HepG2 (cell line): ENCODE measurements around the gene FAT1. TPM values are rescaled to one million over a fixed set of nuclear protein-coding genes. Genes with fewer than 3 reads are reported as not detected.
A peak's percentile ranks its signal among the peaks of the same experiment; 100 is the strongest.

ENCODE experiments used
- CAMTA2 ChIP-seq: sonication (generic); formaldehyde crosslinking; IDR thresholded peaks from 2 replicates; pipeline ENCODE4 v1.4.0; 2020; ENCODE audit warnings: mild to moderate bottlenecking, missing genetic modification reagents, borderline replicate concordance
- FOXA3 ChIP-seq: IDR thresholded peaks from 2 replicates; pipeline ENCODE4 v1.6.1; 2016; ENCODE audit warnings: missing genetic modification reagents, missing compliant biosample characterization
- FOXO1 ChIP-seq: sonication (generic); formaldehyde crosslinking; IDR thresholded peaks from 2 replicates; pipeline ENCODE4 v1.4.0; 2020; ENCODE audit warnings: missing genetic modification reagents
- ISL2 ChIP-seq: sonication (generic); formaldehyde crosslinking; IDR thresholded peaks from 2 replicates; pipeline ENCODE4 v1.5.0; 2020; ENCODE audit warnings: missing genetic modification reagents
- KAT8 ChIP-seq: IDR thresholded peaks from 2 replicates; pipeline ENCODE4 v1.6.1; 2016; ENCODE audit warnings: missing genetic modification reagents, missing compliant biosample characterization
- MTF2 ChIP-seq: sonication (generic); formaldehyde crosslinking; IDR thresholded peaks from 2 replicates; pipeline ENCODE4 v1.5.0; 2020; ENCODE audit warnings: missing genetic modification reagents, borderline replicate concordance
- NAIF1 ChIP-seq: sonication (generic); formaldehyde crosslinking; IDR thresholded peaks from 2 replicates; pipeline ENCODE4 v1.5.0; 2020; ENCODE audit warnings: mild to moderate bottlenecking, missing genetic modification reagents, borderline replicate concordance
- NBN ChIP-seq: fragments of 450-650 bp; conservative IDR thresholded peaks from 2 replicates; pipeline ENCODE4 v1.6.1; 2017
- PHF21A ChIP-seq: sonication (generic); formaldehyde crosslinking; IDR thresholded peaks from 2 replicates; pipeline ENCODE4 v1.5.0; 2020; ENCODE audit warnings: mild to moderate bottlenecking, missing genetic modification reagents
- PHF8 ChIP-seq: sonication (generic); formaldehyde crosslinking; IDR thresholded peaks from 2 replicates; pipeline ENCODE4 v1.5.0; 2020; ENCODE audit warnings: missing genetic modification reagents
- POLR2G ChIP-seq: fragments of 200-400 bp; formaldehyde crosslinking; IDR thresholded peaks from 2 replicates; pipeline ENCODE4 v1.6.1; 2018; ENCODE audit warnings: mild to moderate bottlenecking, low read depth, low read length, moderate library complexity
- RBFOX2 ChIP-seq: fragments of 200-400 bp; formaldehyde crosslinking; IDR thresholded peaks from 2 replicates; pipeline ENCODE4 v1.6.1; 2017; ENCODE audit warnings: low read depth, mild to moderate bottlenecking, low read length
- SRF ChIP-seq: IDR thresholded peaks from 2 replicates; pipeline ENCODE4 v1.6.1; 2011; ENCODE audit warnings: mild to moderate bottlenecking, low read depth, low read length, moderate library complexity
- TEAD3 ChIP-seq: optimal IDR thresholded peaks from 2 replicates; pipeline ENCODE3; 2016; ENCODE audit warnings: borderline replicate concordance
- ZMYM4 ChIP-seq: sonication (generic); formaldehyde crosslinking; IDR thresholded peaks from 2 replicates; pipeline ENCODE4 v1.8.1; 2023; ENCODE audit warnings: mild to moderate bottlenecking, missing genetic modification reagents
- ZNF296 ChIP-seq: sonication (generic); formaldehyde crosslinking; conservative IDR thresholded peaks from 2 replicates; pipeline ENCODE4 v1.5.0; 2020; ENCODE audit warnings: mild to moderate bottlenecking, missing genetic modification reagents
- polyA plus RNA-seq, 8 experiments: library from polyadenylated mRNA; depleted of rRNA in 3 of 8; stranded (reverse) in 7 of 8; unstranded in 1 of 8; fragments of >200 nt; fragmentation: Illumina TruSeq in 4 of 8; extraction: Trizol in 4 of 8; gene quantifications; 2 replicates each; pipeline versions ENCODE4 v1.2.1 to v1.2.3, GENCODE V29; 2011 to 2016; ENCODE audit warnings: low read depth in 4 of 8, missing spikeins in 1 of 8, mixed read lengths in 1 of 8; ENCODE audit not compliant: insufficient read depth in 1 of 8
- total RNA-seq, 5 experiments: library from RNA; depleted of rRNA; stranded (reverse); fragments of >200 nt; fragmentation: Illumina TruSeq; extraction: Trizol; gene quantifications; 2 replicates each; pipeline ENCODE4 v1.2.3, GENCODE V29; 2016; ENCODE audit warnings: low read depth in 1 of 5
- TF ChIP-seq, protein P1 (sequence below): sonication (generic); formaldehyde crosslinking; IDR thresholded peaks from 2 replicates; pipeline ENCODE4 v1.4.0; 2020; ENCODE audit warnings: missing genetic modification reagents
- TF ChIP-seq, protein P2 (sequence below): sonication (generic); formaldehyde crosslinking; IDR thresholded peaks from 2 replicates; pipeline ENCODE4 v1.8.1; 2022; ENCODE audit warnings: mild to moderate bottlenecking, missing genetic modification reagents
- TF ChIP-seq, protein P3 (sequence below): sonication (generic); formaldehyde crosslinking; IDR thresholded peaks from 2 replicates; pipeline ENCODE4 v1.4.0; 2020; ENCODE audit warnings: missing genetic modification reagents
- TF ChIP-seq, protein P4 (sequence below): sonication (generic); formaldehyde crosslinking; IDR thresholded peaks from 2 replicates; pipeline ENCODE4 v1.5.1; 2020; ENCODE audit warnings: missing genetic modification reagents, mild to moderate bottlenecking, borderline replicate concordance
- TF ChIP-seq, protein P5 (sequence below): IDR thresholded peaks from 2 replicates; pipeline ENCODE4 v1.6.1; 2012; ENCODE audit warnings: inconsistent platforms

The FAT1 gene
- total and polyA plus RNA-seq, 2 of the 13 experiments (the other 11 are each of a cell fraction or from before 2014, with no cell fraction given), result 185 to 216 TPM

DNA sequence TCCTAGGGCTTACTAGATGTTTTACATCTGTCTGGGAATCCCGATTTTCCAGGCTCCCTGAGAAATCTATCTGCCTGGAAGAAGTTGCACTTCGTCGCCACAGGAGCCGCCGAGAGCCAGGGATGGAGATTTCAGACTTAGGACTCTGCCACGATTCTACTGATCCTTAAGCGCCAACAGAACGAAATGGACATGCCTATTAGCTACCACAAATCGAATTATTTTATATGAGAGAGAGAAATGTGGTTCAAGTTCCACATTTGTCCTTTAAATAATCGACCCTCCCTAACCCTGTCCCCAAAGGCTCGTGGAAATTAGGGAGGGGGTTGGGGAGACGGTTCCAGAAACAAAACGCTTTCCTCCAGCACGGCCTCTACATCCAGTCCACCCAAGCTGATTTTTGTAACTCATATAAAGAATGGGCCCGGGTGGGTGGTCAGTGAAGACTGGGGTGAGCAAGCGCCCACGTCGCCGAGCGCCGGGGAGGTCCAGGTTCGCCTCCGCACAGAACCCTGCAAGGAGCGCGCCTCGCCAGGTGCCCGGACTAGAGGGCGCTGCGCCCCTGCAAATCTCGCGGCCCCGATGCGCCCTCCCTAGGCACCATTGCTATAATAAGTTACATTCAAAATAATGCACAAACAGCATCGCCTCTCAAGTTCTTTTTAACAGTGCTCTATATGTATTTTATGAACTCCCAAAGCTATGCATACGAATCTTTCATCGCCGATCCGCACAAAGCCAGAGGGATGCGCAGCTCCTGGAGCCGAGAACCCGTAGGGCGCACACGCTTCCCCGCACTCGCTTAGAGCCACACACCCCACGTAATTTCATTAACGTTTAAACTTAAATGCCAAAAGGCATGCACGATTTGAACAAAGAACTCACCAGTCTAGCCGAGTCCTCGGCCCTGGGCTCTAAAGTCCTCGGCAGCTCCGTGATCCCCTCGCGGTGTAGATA is 2.1 kb upstream of the FAT1 start (continued):
- TF ChIP-seq, protein P1, sequence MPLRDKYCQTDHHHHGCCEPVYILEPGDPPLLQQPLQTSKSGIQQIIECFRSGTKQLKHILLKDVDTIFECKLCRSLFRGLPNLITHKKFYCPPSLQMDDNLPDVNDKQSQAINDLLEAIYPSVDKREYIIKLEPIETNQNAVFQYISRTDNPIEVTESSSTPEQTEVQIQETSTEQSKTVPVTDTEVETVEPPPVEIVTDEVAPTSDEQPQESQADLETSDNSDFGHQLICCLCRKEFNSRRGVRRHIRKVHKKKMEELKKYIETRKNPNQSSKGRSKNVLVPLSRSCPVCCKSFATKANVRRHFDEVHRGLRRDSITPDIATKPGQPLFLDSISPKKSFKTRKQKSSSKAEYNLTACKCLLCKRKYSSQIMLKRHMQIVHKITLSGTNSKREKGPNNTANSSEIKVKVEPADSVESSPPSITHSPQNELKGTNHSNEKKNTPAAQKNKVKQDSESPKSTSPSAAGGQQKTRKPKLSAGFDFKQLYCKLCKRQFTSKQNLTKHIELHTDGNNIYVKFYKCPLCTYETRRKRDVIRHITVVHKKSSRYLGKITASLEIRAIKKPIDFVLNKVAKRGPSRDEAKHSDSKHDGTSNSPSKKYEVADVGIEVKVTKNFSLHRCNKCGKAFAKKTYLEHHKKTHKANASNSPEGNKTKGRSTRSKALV (CRISPR knock-in tag), result peak; percentile 88; the same call in 1 of the 2 replicates
- TF ChIP-seq RBFOX2, result 0 out of 2 replicates have a peak, but pooled peaks have one; percentile 32
- TF ChIP-seq TEAD3 (CRISPR knock-in tag), result peak; percentile 54
- TF ChIP-seq SRF, result no peak
- TF ChIP-seq FOXA3, result 0 out of 2 replicates have a peak, but pooled peaks have one; percentile 7
- TF ChIP-seq CAMTA2 (CRISPR knock-in tag), result no peak
- no peak for TF ChIP-seq POLR2G
- 0 out of 2 replicates have a peak, but pooled peaks have one; percentile 25 for TF ChIP-seq MTF2 (CRISPR knock-in tag)
- peak; percentile 22; the same call in 1 of the 2 replicates for TF ChIP-seq FOXO1 (CRISPR knock-in tag)
- 0 out of 2 replicates have a peak, but pooled peaks have one; percentile 36 for TF ChIP-seq ZMYM4 (CRISPR knock-in tag)
- TF ChIP-seq KAT8 (CRISPR knock-in tag), result peak; percentile 17; the same call in 1 of the 2 replicates
- TF ChIP-seq NBN, result no peak
- TF ChIP-seq NAIF1 (CRISPR knock-in tag), result peak; percentile 54; the same call in 1 of the 2 replicates
- TF ChIP-seq, protein P2, sequence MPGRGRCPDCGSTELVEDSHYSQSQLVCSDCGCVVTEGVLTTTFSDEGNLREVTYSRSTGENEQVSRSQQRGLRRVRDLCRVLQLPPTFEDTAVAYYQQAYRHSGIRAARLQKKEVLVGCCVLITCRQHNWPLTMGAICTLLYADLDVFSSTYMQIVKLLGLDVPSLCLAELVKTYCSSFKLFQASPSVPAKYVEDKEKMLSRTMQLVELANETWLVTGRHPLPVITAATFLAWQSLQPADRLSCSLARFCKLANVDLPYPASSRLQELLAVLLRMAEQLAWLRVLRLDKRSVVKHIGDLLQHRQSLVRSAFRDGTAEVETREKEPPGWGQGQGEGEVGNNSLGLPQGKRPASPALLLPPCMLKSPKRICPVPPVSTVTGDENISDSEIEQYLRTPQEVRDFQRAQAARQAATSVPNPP (CRISPR knock-in tag), result no peak
- 0 out of 2 replicates have a peak, but pooled peaks have one; percentile 14 for TF ChIP-seq ISL2 (CRISPR knock-in tag)
- TF ChIP-seq, protein P3, sequence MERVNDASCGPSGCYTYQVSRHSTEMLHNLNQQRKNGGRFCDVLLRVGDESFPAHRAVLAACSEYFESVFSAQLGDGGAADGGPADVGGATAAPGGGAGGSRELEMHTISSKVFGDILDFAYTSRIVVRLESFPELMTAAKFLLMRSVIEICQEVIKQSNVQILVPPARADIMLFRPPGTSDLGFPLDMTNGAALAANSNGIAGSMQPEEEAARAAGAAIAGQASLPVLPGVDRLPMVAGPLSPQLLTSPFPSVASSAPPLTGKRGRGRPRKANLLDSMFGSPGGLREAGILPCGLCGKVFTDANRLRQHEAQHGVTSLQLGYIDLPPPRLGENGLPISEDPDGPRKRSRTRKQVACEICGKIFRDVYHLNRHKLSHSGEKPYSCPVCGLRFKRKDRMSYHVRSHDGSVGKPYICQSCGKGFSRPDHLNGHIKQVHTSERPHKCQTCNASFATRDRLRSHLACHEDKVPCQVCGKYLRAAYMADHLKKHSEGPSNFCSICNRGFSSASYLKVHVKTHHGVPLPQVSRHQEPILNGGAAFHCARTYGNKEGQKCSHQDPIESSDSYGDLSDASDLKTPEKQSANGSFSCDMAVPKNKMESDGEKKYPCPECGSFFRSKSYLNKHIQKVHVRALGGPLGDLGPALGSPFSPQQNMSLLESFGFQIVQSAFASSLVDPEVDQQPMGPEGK (CRISPR knock-in tag), result 0 out of 2 replicates have a peak, but pooled peaks have one; percentile 26
- TF ChIP-seq ZNF296, result peak; percentile 26; the same call in 1 of the 2 replicates
- TF ChIP-seq, protein P4, sequence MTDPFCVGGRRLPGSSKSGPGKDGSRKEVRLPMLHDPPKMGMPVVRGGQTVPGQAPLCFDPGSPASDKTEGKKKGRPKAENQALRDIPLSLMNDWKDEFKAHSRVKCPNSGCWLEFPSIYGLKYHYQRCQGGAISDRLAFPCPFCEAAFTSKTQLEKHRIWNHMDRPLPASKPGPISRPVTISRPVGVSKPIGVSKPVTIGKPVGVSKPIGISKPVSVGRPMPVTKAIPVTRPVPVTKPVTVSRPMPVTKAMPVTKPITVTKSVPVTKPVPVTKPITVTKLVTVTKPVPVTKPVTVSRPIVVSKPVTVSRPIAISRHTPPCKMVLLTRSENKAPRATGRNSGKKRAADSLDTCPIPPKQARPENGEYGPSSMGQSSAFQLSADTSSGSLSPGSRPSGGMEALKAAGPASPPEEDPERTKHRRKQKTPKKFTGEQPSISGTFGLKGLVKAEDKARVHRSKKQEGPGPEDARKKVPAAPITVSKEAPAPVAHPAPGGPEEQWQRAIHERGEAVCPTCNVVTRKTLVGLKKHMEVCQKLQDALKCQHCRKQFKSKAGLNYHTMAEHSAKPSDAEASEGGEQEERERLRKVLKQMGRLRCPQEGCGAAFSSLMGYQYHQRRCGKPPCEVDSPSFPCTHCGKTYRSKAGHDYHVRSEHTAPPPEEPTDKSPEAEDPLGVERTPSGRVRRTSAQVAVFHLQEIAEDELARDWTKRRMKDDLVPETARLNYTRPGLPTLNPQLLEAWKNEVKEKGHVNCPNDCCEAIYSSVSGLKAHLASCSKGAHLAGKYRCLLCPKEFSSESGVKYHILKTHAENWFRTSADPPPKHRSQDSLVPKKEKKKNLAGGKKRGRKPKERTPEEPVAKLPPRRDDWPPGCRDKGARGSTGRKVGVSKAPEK (CRISPR knock-in tag), result 0 out of 2 replicates have a peak, but pooled peaks have one; percentile 16
- TF ChIP-seq, protein P5, sequence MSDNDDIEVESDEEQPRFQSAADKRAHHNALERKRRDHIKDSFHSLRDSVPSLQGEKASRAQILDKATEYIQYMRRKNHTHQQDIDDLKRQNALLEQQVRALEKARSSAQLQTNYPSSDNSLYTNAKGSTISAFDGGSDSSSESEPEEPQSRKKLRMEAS, result peak; percentile 64
- TF ChIP-seq PHF8, result peak; percentile 42
- TF ChIP-seq PHF21A, result peak; percentile 41; the same call in 1 of the 2 replicates
